Pericardium fibroblast (primary cell): ENCODE data around the gene ZNF195. TPM values are rescaled to one million over a fixed set of nuclear protein-coding genes. Genes with fewer than 3 reads are reported as not detected.

Experiments
- total RNA-seq: library from RNA; depleted of rRNA; stranded (reverse); fragments of >200 nt; gene quantifications from 2 replicates; pipeline ENCODE4 v1.2.3, GENCODE V29; 2015

ZNF195 gene
- 5.4 and 11.9 TPM in 2 replicates for total RNA-seq

DNA sequence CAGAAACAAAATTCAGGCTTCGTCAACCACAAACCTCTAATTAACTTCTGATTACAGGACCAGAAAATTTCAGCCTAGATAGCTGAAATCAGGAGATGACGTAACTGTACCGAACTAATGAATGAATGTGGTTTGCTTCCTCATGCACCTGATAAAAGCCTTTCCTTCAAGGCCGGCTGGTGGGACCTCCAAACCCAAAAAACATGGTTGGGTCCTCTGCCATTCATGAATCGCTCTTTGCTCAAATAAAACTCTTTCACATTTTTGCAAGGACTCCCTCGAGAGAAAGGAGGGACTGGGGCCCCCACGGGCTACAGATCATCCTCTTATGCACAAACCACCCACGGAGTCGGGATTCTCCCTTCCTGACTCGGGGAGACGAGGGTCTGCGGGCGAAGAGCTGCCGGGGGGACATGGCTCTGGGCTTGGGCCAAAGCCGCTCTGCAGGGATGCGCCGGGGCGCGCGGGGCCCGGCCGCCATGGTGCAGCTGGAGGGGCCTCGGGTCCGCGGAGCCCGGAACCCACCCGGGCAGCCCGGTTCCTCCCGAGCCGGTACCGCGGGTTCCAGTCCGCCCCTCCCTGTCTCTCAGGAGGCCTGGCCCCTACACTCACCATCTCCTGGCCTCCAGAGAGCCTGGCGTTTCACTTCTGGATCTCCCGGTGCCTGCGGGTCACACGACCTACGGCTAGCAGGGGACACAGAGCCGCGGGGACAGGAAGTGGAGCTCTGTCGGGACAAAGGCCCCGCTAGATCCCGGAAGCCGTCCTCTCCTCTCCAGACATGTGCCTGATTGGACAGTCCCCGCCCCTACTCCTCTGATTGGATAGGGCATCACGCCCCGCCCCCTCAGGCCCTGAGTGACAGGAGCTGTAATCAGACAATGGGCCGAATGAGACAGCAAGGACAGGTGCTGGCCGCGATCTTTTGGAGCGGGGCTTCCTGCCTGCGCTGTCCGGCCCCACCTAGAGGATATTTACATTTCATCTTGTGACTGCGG, at the start of gene ZNF195:
TSS of gene ZNF195 (minus strand) at position 721 of the 998 bp plus-strand sequence. CDS start at position 615, 106 bp downstream.

Other genes starting within 250 kb of the ZNF195 start
- gene OSBPL5, start 213.8 kb downstream of the ZNF195 start, total RNA-seq: 24.2 and 38.0 TPM in 2 replicates
- not detected in 2 replicates for gene MRGPRG, start 160.3 kb downstream of the ZNF195 start, total RNA-seq
- not detected in 2 replicates for gene MRGPRE, start 146.7 kb downstream of the ZNF195 start, total RNA-seq